AG09309 (cell line): Measurements from ENCODE around the gene ELK3.

ENCODE experiments used
- DNase-seq: peaks from one replicate; pipeline ENCODE4 v3.0.0-alpha.2; 2010; ENCODE audit warnings: low read depth
- H3K4me3 ChIP-seq: 2 replicates; pipeline ENCODE4 v1.5.1; 2011; ENCODE audit warnings: mild to moderate bottlenecking, low read depth, low read length, moderate library complexity; ENCODE audit not compliant: control insufficient read depth
- CTCF ChIP-seq: IDR thresholded peaks from 2 replicates; pipeline ENCODE4 v1.5.1; 2011; ENCODE audit warnings: mild to moderate bottlenecking, low read depth, low read length, inconsistent platforms; ENCODE audit not compliant: insufficient read depth, control insufficient read depth; ENCODE audit errors: missing control alignments

The ELK3 gene

GRCh38 chr12:96237465-96238077 lies 43.4 kb downstream of the ELK3 start:
- no peak overlapping the region; the same call in 1 of the 2 replicates for H3K4me3 ChIP-seq
- peak; percentile 91 for DNase-seq
- TF ChIP-seq CTCF = no peak

GRCh38 chr12:96238336-96239047 lies 44.3 kb downstream of the ELK3 start:
- no peak for TF ChIP-seq CTCF
- H3K4me3 ChIP-seq = no peak overlapping the region
- DNase-seq = no peak

GRCh38 chr12:96239711-96240635 lies 45.8 kb downstream of the ELK3 start:
- no peak overlapping the region for H3K4me3 ChIP-seq
- no peak for DNase-seq
- no peak for TF ChIP-seq CTCF

GRCh38 chr12:96240656-96241055 lies 46.5 kb downstream of the ELK3 start:
- H3K4me3 ChIP-seq = no peak overlapping the region
- DNase-seq = no peak
- no peak for TF ChIP-seq CTCF

- TF ChIP-seq CTCF = no peak
- no peak overlapping the region for H3K4me3 ChIP-seq
- no peak for DNase-seq
These were observed 47.3 kb downstream of the ELK3 start for GRCh38 chr12:96241431-96241830.

GRCh38 chr12:96241846-96242256 lies 47.7 kb downstream of the ELK3 start:
- H3K4me3 ChIP-seq = no peak overlapping the region
- no peak for TF ChIP-seq CTCF
- DNase-seq = peak; percentile 92
